GM12878 (cell line): ENCODE results near the gene RFFL. TPM values are rescaled to one million over a fixed set of nuclear protein-coding genes. Genes with fewer than 3 reads are reported as not detected.

Experiments
- CHD4 ChIP-seq: fragments of 200-600 bp; sonication (generic); IDR thresholded peaks from 2 replicates; pipeline ENCODE4 v1.6.1; 2016; ENCODE audit warnings: mild to moderate bottlenecking
- ESRRA ChIP-seq: IDR thresholded peaks from 2 replicates; pipeline ENCODE4 v1.6.1; 2012; ENCODE audit warnings: mild to moderate bottlenecking, low read length, improper control_type of control experiment
- EZH2 ChIP-seq: IDR thresholded peaks from 2 replicates; pipeline ENCODE4 v1.6.1; 2012; ENCODE audit warnings: low read depth, mild to moderate bottlenecking, control low read depth, inconsistent platforms, low read length, borderline replicate concordance; ENCODE audit not compliant: control insufficient read depth
- HDGF ChIP-seq: fragments of 450-650 bp; IDR thresholded peaks from 2 replicates; pipeline ENCODE4 v1.6.1; 2016; ENCODE audit warnings: antibody characterized with exemption
- IKZF1 ChIP-seq: fragments of 450-650 bp; conservative IDR thresholded peaks from 2 replicates; pipeline ENCODE4 v1.6.1; 2017; ENCODE audit warnings: antibody characterized with exemption, mild to moderate bottlenecking
- JUND ChIP-seq: IDR thresholded peaks from 2 replicates; pipeline ENCODE4 v1.6.1; 2012; ENCODE audit warnings: low read depth, mild to moderate bottlenecking, low read length, improper control_type of control experiment, moderate library complexity
- MTA3 ChIP-seq: IDR thresholded peaks from 2 replicates; pipeline ENCODE4 v1.6.1; 2012; ENCODE audit warnings: low read length, inconsistent platforms, borderline replicate concordance
- NFYB ChIP-seq: IDR thresholded peaks from 2 replicates; pipeline ENCODE4 v1.6.1; 2011; ENCODE audit warnings: low read depth, mild to moderate bottlenecking, low read length, improper control_type of control experiment, moderate library complexity; ENCODE audit not compliant: insufficient read depth
- PAX5 ChIP-seq: IDR thresholded peaks from 2 replicates; pipeline ENCODE4 v1.6.1; 2011; ENCODE audit warnings: low read depth, low read length, borderline replicate concordance
- POLR2A ChIP-seq: IDR thresholded peaks from 2 replicates; pipeline ENCODE4 v1.6.1; 2011; ENCODE audit warnings: low read depth, mild to moderate bottlenecking, low read length
- YY1 ChIP-seq: IDR thresholded peaks from 2 replicates; pipeline ENCODE4 v1.6.1; 2011; ENCODE audit warnings: low read depth, mild to moderate bottlenecking, low read length
- ZNF24 ChIP-seq: fragments of 450-650 bp; IDR thresholded peaks from 2 replicates; pipeline ENCODE4 v1.6.1; 2017; ENCODE audit warnings: antibody characterized with exemption, mild to moderate bottlenecking
- polyA plus RNA-seq, 11 experiments: library from polyadenylated mRNA; depleted of rRNA in 4 of 11; unstranded in 6 of 11; stranded (reverse) in 5 of 11; fragments of >200 nt; fragmentation: Nextera tagmentation in 4 of 11; fragmentation: Illumina TruSeq in 1 of 11; extraction: Ambion mirVana in 4 of 11; extraction: Trizol in 1 of 11; gene quantifications; 1 replicate in 1 of 11; 2 replicates in 10 of 11; pipeline versions ENCODE4 v1.2.1 to v1.2.3, GENCODE V29; 2011 to 2016; ENCODE audit warnings: inconsistent platforms in 2 of 11, missing spikeins in 2 of 11, low read depth in 1 of 11
- total RNA-seq, 4 experiments: library from RNA; depleted of rRNA in 3 of 4; stranded (reverse); fragments of >200 nt in 3 of 4; fragmentation: Illumina TruSeq in 1 of 4; extraction: Trizol in 1 of 4; gene quantifications; 2 replicates each; pipeline versions ENCODE4 v1.2.1 to v1.2.3, GENCODE V29; 2013 to 2021
- TF ChIP-seq, protein P1 (sequence below): fragments of 450-650 bp; IDR thresholded peaks from 2 replicates; pipeline ENCODE4 v1.6.1; 2017; ENCODE audit warnings: antibody characterized with exemption, mild to moderate bottlenecking, moderate library complexity
- TF ChIP-seq, protein P2 (sequence below): IDR thresholded peaks from 2 replicates; pipeline ENCODE4 v1.6.1; 2012; ENCODE audit warnings: improper control_type of control experiment, low read depth, low read length; ENCODE audit not compliant: insufficient replicate concordance
- TF ChIP-seq, protein P3 (sequence below): fragments of 450-650 bp; IDR thresholded peaks from 2 replicates; pipeline ENCODE4 v1.6.1; 2018; ENCODE audit warnings: mild to moderate bottlenecking, low read depth, moderate library complexity; ENCODE audit not compliant: partially characterized antibody
- TF ChIP-seq, protein P4 (sequence below): IDR thresholded peaks from 2 replicates; pipeline ENCODE4 v1.6.1; 2011; ENCODE audit warnings: low read depth, mild to moderate bottlenecking, low read length, moderate library complexity, borderline replicate concordance; ENCODE audit errors: extremely low read depth
- TF ChIP-seq, protein P5 (sequence below): IDR thresholded peaks from 2 replicates; pipeline ENCODE4 v1.6.1; 2012; ENCODE audit warnings: low read depth, low read length, improper control_type of control experiment

RFFL gene
- total and polyA plus RNA-seq, 10 of the 15 experiments (the other 5 are each of a cell fraction or from before 2014, with no cell fraction given) = 4.7 to 56.1 (median 26.9) TPM

DNA sequence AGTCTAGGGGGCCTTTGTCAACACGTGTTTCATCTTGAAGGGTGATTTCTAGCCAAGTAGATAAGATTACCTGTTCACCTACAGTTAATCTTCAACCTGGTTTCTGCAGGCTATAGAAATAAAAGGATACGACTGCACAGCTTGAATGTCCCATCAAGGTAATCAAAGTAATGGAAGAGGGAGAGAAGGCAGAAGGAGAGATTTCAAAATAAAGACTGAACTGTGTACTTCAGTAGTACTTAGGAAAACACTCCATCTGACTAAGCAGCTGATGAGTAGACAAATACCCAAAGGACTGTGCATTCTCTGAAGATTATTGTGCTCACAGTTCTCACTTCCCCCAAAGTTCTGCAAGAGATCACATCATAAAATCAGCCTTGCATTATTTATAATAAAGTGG lies 5.8 kb upstream of the RFFL start (continued):
- TF ChIP-seq NFYB = no peak
- TF ChIP-seq, protein P1, sequence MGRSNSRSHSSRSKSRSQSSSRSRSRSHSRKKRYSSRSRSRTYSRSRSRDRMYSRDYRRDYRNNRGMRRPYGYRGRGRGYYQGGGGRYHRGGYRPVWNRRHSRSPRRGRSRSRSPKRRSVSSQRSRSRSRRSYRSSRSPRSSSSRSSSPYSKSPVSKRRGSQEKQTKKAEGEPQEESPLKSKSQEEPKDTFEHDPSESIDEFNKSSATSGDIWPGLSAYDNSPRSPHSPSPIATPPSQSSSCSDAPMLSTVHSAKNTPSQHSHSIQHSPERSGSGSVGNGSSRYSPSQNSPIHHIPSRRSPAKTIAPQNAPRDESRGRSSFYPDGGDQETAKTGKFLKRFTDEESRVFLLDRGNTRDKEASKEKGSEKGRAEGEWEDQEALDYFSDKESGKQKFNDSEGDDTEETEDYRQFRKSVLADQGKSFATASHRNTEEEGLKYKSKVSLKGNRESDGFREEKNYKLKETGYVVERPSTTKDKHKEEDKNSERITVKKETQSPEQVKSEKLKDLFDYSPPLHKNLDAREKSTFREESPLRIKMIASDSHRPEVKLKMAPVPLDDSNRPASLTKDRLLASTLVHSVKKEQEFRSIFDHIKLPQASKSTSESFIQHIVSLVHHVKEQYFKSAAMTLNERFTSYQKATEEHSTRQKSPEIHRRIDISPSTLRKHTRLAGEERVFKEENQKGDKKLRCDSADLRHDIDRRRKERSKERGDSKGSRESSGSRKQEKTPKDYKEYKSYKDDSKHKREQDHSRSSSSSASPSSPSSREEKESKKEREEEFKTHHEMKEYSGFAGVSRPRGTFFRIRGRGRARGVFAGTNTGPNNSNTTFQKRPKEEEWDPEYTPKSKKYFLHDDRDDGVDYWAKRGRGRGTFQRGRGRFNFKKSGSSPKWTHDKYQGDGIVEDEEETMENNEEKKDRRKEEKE = no peak
- peak; percentile 89 for TF ChIP-seq ZNF24
- TF ChIP-seq EZH2 = no peak
- TF ChIP-seq HDGF = no peak
- TF ChIP-seq, protein P2, sequence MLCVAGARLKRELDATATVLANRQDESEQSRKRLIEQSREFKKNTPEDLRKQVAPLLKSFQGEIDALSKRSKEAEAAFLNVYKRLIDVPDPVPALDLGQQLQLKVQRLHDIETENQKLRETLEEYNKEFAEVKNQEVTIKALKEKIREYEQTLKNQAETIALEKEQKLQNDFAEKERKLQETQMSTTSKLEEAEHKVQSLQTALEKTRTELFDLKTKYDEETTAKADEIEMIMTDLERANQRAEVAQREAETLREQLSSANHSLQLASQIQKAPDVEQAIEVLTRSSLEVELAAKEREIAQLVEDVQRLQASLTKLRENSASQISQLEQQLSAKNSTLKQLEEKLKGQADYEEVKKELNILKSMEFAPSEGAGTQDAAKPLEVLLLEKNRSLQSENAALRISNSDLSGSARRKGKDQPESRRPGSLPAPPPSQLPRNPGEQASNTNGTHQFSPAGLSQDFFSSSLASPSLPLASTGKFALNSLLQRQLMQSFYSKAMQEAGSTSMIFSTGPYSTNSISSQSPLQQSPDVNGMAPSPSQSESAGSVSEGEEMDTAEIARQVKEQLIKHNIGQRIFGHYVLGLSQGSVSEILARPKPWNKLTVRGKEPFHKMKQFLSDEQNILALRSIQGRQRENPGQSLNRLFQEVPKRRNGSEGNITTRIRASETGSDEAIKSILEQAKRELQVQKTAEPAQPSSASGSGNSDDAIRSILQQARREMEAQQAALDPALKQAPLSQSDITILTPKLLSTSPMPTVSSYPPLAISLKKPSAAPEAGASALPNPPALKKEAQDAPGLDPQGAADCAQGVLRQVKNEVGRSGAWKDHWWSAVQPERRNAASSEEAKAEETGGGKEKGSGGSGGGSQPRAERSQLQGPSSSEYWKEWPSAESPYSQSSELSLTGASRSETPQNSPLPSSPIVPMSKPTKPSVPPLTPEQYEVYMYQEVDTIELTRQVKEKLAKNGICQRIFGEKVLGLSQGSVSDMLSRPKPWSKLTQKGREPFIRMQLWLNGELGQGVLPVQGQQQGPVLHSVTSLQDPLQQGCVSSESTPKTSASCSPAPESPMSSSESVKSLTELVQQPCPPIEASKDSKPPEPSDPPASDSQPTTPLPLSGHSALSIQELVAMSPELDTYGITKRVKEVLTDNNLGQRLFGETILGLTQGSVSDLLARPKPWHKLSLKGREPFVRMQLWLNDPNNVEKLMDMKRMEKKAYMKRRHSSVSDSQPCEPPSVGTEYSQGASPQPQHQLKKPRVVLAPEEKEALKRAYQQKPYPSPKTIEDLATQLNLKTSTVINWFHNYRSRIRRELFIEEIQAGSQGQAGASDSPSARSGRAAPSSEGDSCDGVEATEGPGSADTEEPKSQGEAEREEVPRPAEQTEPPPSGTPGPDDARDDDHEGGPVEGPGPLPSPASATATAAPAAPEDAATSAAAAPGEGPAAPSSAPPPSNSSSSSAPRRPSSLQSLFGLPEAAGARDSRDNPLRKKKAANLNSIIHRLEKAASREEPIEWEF = no peak
- TF ChIP-seq, protein P3, sequence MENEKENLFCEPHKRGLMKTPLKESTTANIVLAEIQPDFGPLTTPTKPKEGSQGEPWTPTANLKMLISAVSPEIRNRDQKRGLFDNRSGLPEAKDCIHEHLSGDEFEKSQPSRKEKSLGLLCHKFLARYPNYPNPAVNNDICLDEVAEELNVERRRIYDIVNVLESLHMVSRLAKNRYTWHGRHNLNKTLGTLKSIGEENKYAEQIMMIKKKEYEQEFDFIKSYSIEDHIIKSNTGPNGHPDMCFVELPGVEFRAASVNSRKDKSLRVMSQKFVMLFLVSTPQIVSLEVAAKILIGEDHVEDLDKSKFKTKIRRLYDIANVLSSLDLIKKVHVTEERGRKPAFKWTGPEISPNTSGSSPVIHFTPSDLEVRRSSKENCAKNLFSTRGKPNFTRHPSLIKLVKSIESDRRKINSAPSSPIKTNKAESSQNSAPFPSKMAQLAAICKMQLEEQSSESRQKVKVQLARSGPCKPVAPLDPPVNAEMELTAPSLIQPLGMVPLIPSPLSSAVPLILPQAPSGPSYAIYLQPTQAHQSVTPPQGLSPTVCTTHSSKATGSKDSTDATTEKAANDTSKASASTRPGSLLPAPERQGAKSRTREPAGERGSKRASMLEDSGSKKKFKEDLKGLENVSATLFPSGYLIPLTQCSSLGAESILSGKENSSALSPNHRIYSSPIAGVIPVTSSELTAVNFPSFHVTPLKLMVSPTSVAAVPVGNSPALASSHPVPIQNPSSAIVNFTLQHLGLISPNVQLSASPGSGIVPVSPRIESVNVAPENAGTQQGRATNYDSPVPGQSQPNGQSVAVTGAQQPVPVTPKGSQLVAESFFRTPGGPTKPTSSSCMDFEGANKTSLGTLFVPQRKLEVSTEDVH = no peak
- TF ChIP-seq POLR2A = no peak
- TF ChIP-seq, protein P4, sequence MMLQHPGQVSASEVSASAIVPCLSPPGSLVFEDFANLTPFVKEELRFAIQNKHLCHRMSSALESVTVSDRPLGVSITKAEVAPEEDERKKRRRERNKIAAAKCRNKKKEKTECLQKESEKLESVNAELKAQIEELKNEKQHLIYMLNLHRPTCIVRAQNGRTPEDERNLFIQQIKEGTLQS = no peak
- TF ChIP-seq IKZF1 = 0 out of 2 replicates have a peak, but pooled peaks have one; percentile 20
- TF ChIP-seq PAX5 = no peak
- TF ChIP-seq JUND = no peak
- TF ChIP-seq ESRRA = no peak
- TF ChIP-seq YY1 = no peak
- TF ChIP-seq MTA3 = no peak
- TF ChIP-seq CHD4 = no peak
- TF ChIP-seq, protein P5, sequence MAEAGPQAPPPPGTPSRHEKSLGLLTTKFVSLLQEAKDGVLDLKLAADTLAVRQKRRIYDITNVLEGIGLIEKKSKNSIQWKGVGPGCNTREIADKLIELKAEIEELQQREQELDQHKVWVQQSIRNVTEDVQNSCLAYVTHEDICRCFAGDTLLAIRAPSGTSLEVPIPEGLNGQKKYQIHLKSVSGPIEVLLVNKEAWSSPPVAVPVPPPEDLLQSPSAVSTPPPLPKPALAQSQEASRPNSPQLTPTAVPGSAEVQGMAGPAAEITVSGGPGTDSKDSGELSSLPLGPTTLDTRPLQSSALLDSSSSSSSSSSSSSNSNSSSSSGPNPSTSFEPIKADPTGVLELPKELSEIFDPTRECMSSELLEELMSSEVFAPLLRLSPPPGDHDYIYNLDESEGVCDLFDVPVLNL = no peak
